H1 (cell line): Measurements from ENCODE around the gene CDCP1. TPM values are rescaled to one million over a fixed set of nuclear protein-coding genes. Genes with fewer than 3 reads are reported as not detected.

Source experiments
- CTCF ChIA-PET: fragments of 300-600 bp; sonication (Branson Sonifier 250); formaldehyde crosslinking; loops from one replicate; lab custom pipeline; 2021; ENCODE audit not compliant: partially characterized antibody; lab: Charles Lee
- POLR2A ChIA-PET: fragments of 300-600 bp; sonication (Branson Sonifier 250); formaldehyde crosslinking; loops from one replicate; lab custom pipeline; 2021; ENCODE audit warnings: inconsistent platforms; ENCODE audit not compliant: partially characterized antibody; lab: Charles Lee
- DNase-seq, 2 experiments: peaks; one replicate each; pipeline versions ENCODE4 v3.0.0 to v3.0.0-alpha.2; 2010 to 2022; ENCODE audit warnings: low spot score in 2 of 2, low read depth in 1 of 2, mixed read lengths in 1 of 2
- FAIRE-seq: peaks from 2 replicates; lab custom pipeline; 2011; peaks lifted over from hg19 to GRCh38; lab: Jason Lieb, UNC
- H2AFZ ChIP-seq: 2 replicates; pipeline ENCODE4 v1.8.1; 2012; ENCODE audit warnings: low read length, inconsistent platforms
- H2AK5ac ChIP-seq: 2 replicates; pipeline ENCODE4 v1.6.1; 2013; ENCODE audit warnings: low read depth, low read length
- H2BK120ac ChIP-seq: replicated peaks from 2 replicates; pipeline ENCODE3; 2013; ENCODE audit warnings: low read depth, low read length, inconsistent platforms
- H2BK12ac ChIP-seq: 2 replicates; pipeline ENCODE4 v1.6.1; 2013; ENCODE audit warnings: low read depth, low read length
- H2BK15ac ChIP-seq: 2 replicates; pipeline ENCODE4 v1.6.1; 2013; ENCODE audit warnings: low read length
- H2BK20ac ChIP-seq: 2 replicates; pipeline ENCODE4 v1.6.1; 2013; ENCODE audit warnings: low read length
- H2BK5ac ChIP-seq: 2 replicates; pipeline ENCODE4 v1.6.1; 2013; ENCODE audit warnings: low read depth, low read length
- H3K14ac ChIP-seq: 2 replicates; pipeline ENCODE4 v1.6.1; 2013; ENCODE audit warnings: inconsistent platforms; ENCODE audit not compliant: insufficient read length
- H3K18ac ChIP-seq: 2 replicates; pipeline ENCODE4 v1.6.1; 2013; ENCODE audit warnings: low read length; ENCODE audit errors: extremely low read depth
- H3K23ac ChIP-seq: 2 replicates; pipeline ENCODE4 v1.6.1; 2013; ENCODE audit warnings: inconsistent platforms; ENCODE audit not compliant: insufficient read length
- H3K23me2 ChIP-seq: 2 replicates; pipeline ENCODE4 v1.6.1; 2013; ENCODE audit warnings: low read depth, low read length
- H3K27ac ChIP-seq: 2 replicates; pipeline ENCODE4 v1.6.1; 2011; ENCODE audit warnings: low read depth, low read length, inconsistent platforms
- H3K27me3 ChIP-seq, 4 experiments: replicated peaks in 1 of 4; 1 replicate in 1 of 4; 2 replicates in 3 of 4; pipeline versions ENCODE4 v1.6.1 to v1.8.1; 2011 to 2013; ENCODE audit warnings: low read length in 3 of 4, mild to moderate bottlenecking in 3 of 4, inconsistent platforms in 2 of 4, mixed read lengths in 2 of 4, moderate library complexity in 1 of 4; ENCODE audit not compliant: control insufficient read depth in 3 of 4, insufficient read depth in 3 of 4; ENCODE audit errors: extremely low read depth in 1 of 4
- H3K36me3 ChIP-seq, 4 experiments: 2 replicates each; pipeline versions ENCODE4 v1.6.1 to v1.8.1; 2011 to 2013; ENCODE audit warnings: mild to moderate bottlenecking in 4 of 4, low read length in 3 of 4, moderate library complexity in 2 of 4, control low read depth in 1 of 4, inconsistent platforms in 1 of 4; ENCODE audit not compliant: insufficient read depth in 4 of 4, control insufficient read depth in 2 of 4
- H3K4ac ChIP-seq: replicated peaks from 2 replicates; pipeline ENCODE3; 2013; ENCODE audit warnings: low read length, low read depth, mixed read lengths, inconsistent platforms; ENCODE audit not compliant: insufficient read length
- H3K4me1 ChIP-seq, 4 experiments: replicated peaks in 1 of 4; 1 replicate in 1 of 4; 2 replicates in 3 of 4; pipeline versions ENCODE4 v1.6.1 to v1.8.1; 2011 to 2013; ENCODE audit warnings: low read length in 3 of 4, inconsistent platforms in 2 of 4, mixed read lengths in 1 of 4; ENCODE audit not compliant: insufficient read depth in 4 of 4, control insufficient read depth in 3 of 4
- H3K4me2 ChIP-seq, 2 experiments: 2 replicates each; pipeline versions ENCODE4 v1.6.1 to v1.8.1; 2011 to 2013; ENCODE audit warnings: low read depth in 2 of 2, low read length in 2 of 2, control low read depth in 1 of 2, inconsistent platforms in 1 of 2, mild to moderate bottlenecking in 1 of 2; ENCODE audit not compliant: insufficient read depth in 1 of 2
- H3K4me3 ChIP-seq, 4 experiments: fragments of 200-600, 300-600 bp in 1 of 4; sonication (generic), shearing (Covaris generic), sonication (Bioruptor Twin) in 1 of 4; 2 replicates each; pipeline versions ENCODE4 v1.5.1 to v1.8.1; 2011 to 2016; ENCODE audit warnings: low read length in 4 of 4, low read depth in 3 of 4, control low read depth in 2 of 4, inconsistent platforms in 2 of 4, mild to moderate bottlenecking in 2 of 4, mixed read lengths in 1 of 4, moderate library complexity in 1 of 4; ENCODE audit not compliant: insufficient read depth in 2 of 4; ENCODE audit errors: extremely low read depth in 1 of 4
- H3K56ac ChIP-seq: replicated peaks from 2 replicates; pipeline ENCODE3; 2013; ENCODE audit warnings: low read depth, mild to moderate bottlenecking, mixed read lengths, low read length, inconsistent platforms; ENCODE audit not compliant: insufficient read length
- H3K79me1 ChIP-seq: 2 replicates; pipeline ENCODE4 v1.6.1; 2013; ENCODE audit warnings: low read depth, low read length, control low read depth
- H3K79me2 ChIP-seq, 2 experiments: 2 replicates each; pipeline versions ENCODE4 v1.6.1 to v1.8.1; 2012 to 2013; ENCODE audit warnings: low read length in 2 of 2, mild to moderate bottlenecking in 2 of 2, inconsistent platforms in 1 of 2; ENCODE audit not compliant: insufficient read depth in 2 of 2, control insufficient read depth in 1 of 2
- H3K9ac ChIP-seq, 4 experiments: replicated peaks in 1 of 4; 1 replicate in 1 of 4; 2 replicates in 3 of 4; pipeline versions ENCODE4 v1.6.1 to v1.8.1; 2011 to 2013; ENCODE audit warnings: low read depth in 3 of 4, low read length in 3 of 4, control low read depth in 2 of 4, mild to moderate bottlenecking in 2 of 4, moderate library complexity in 2 of 4, inconsistent platforms in 1 of 4; ENCODE audit errors: extremely low read depth in 1 of 4
- H3K9me3 ChIP-seq, 2 experiments: 2 replicates each; pipeline versions ENCODE4 v1.6.1 to v1.8.1; 2012 to 2013; ENCODE audit warnings: mild to moderate bottlenecking in 2 of 2, moderate library complexity in 2 of 2, control low read depth in 1 of 2, inconsistent platforms in 1 of 2, low read depth in 1 of 2, low read length in 1 of 2, mixed read lengths in 1 of 2; ENCODE audit not compliant: insufficient read depth in 2 of 2
- H4K20me1 ChIP-seq, 2 experiments: replicated peaks in 1 of 2; 2 replicates each; pipeline versions ENCODE3 to v1.8.1; 2011 to 2013; ENCODE audit warnings: inconsistent platforms in 2 of 2, low read length in 2 of 2, mild to moderate bottlenecking in 1 of 2; ENCODE audit not compliant: insufficient read depth in 2 of 2, control insufficient read depth in 1 of 2
- H4K5ac ChIP-seq: 2 replicates; pipeline ENCODE4 v1.6.1; 2013; ENCODE audit warnings: low read length, low read depth, mixed read lengths, inconsistent platforms; ENCODE audit not compliant: insufficient read length
- H4K8ac ChIP-seq: 2 replicates; pipeline ENCODE4 v1.8.0; 2013; ENCODE audit warnings: mild to moderate bottlenecking, moderate library complexity, low read length, inconsistent platforms; ENCODE audit not compliant: insufficient read depth; ENCODE audit errors: extremely low read depth
- H4K91ac ChIP-seq: replicated peaks from 2 replicates; pipeline ENCODE3; 2013; ENCODE audit warnings: low read length, mixed read lengths, inconsistent platforms; ENCODE audit not compliant: insufficient read length
- BACH1 ChIP-seq: IDR thresholded peaks from 2 replicates; pipeline ENCODE4 v1.6.1; 2012; ENCODE audit warnings: low read length, improper control_type of control experiment
- BCL11A ChIP-seq, 2 experiments: IDR thresholded peaks; one replicate each; pipeline ENCODE4 v1.6.1; 2011; ENCODE audit warnings: low read depth in 2 of 2, low read length in 2 of 2, mild to moderate bottlenecking in 2 of 2
- BRCA1 ChIP-seq: IDR thresholded peaks from 2 replicates; pipeline ENCODE4 v1.6.1; 2012; ENCODE audit warnings: low read depth, low read length, improper control_type of control experiment
- EP300 ChIP-seq, 2 experiments: IDR thresholded peaks; 1 replicate in 1 of 2; 2 replicates in 1 of 2; pipeline ENCODE4 v1.6.1; 2011 to 2012; ENCODE audit warnings: low read depth in 2 of 2, low read length in 2 of 2, mild to moderate bottlenecking in 2 of 2, borderline replicate concordance in 1 of 2, inconsistent platforms in 1 of 2, moderate library complexity in 1 of 2
- EZH2 ChIP-seq: fragments of 200-600 bp; sonication (generic); IDR thresholded peaks from 2 replicates; pipeline ENCODE4 v1.7.1; 2012; ENCODE audit warnings: low read depth, mild to moderate bottlenecking, moderate library complexity, low read length, inconsistent platforms; ENCODE audit not compliant: severe bottlenecking
- GABPA ChIP-seq: IDR thresholded peaks from 2 replicates; pipeline ENCODE4 v1.6.1; 2011; ENCODE audit warnings: mild to moderate bottlenecking, low read length, moderate library complexity, borderline replicate concordance; ENCODE audit not compliant: insufficient read depth
- HDAC6 ChIP-seq: IDR thresholded peaks from one replicate; pipeline ENCODE4 v1.7.1; 2012; ENCODE audit warnings: low read depth, mild to moderate bottlenecking, inconsistent platforms, low read length, moderate library complexity
- KDM1A ChIP-seq: fragments of 200-600, 300-600 bp; sonication (generic); IDR thresholded peaks from 2 replicates; pipeline ENCODE4 v1.7.1; 2016; ENCODE audit warnings: mild to moderate bottlenecking, low read length, borderline replicate concordance
- KDM5A ChIP-seq: fragments of 200-600 bp; IDR thresholded peaks from 2 replicates; pipeline ENCODE4 v1.7.1; 2012; ENCODE audit warnings: mild to moderate bottlenecking, low read length, inconsistent platforms, mixed read lengths
- NANOG ChIP-seq: IDR thresholded peaks from 2 replicates; pipeline ENCODE4 v1.6.1; 2011; ENCODE audit warnings: low read length, low read depth, mild to moderate bottlenecking, inconsistent platforms; ENCODE audit not compliant: insufficient read depth, poor library complexity, severe bottlenecking
- NRF1 ChIP-seq: IDR thresholded peaks from 2 replicates; pipeline ENCODE4 v1.6.1; 2011; ENCODE audit warnings: mild to moderate bottlenecking, low read depth, low read length, improper control_type of control experiment
- POU5F1 ChIP-seq: IDR thresholded peaks from 2 replicates; pipeline ENCODE4 v1.6.1; 2011; ENCODE audit warnings: low read depth, mild to moderate bottlenecking, low read length, moderate library complexity
- SP1 ChIP-seq: IDR thresholded peaks from 2 replicates; pipeline ENCODE4 v1.6.1; 2011; ENCODE audit warnings: low read depth, low read length
- SP4 ChIP-seq: IDR thresholded peaks from 2 replicates; pipeline ENCODE4 v1.6.1; 2012; ENCODE audit warnings: low read length, inconsistent platforms
- YY1 ChIP-seq: IDR thresholded peaks from 2 replicates; pipeline ENCODE4 v1.6.1; 2011; ENCODE audit warnings: low read depth, mild to moderate bottlenecking, low read length
- WGBS, 2 experiments: shearing (Covaris generic) in 1 of 2; methylation state at CpG; one replicate each; pipeline versions ENCODE4 v1.1.6 to v1.1.7; 2013 to 2015; ENCODE audit warnings: low lambda C conversion rate in 2 of 2, mixed read lengths in 2 of 2, inconsistent platforms in 1 of 2, low coverage in 1 of 2, missing lambda C conversion rate in 1 of 2; ENCODE audit not compliant: insufficient replicate concordance in 2 of 2, insufficient coverage in 1 of 2, insufficient read length in 1 of 2; ENCODE audit errors: extremely low coverage in 1 of 2, missing lambda C conversion rate in 1 of 2; 5-methylcytosine and 5-hydroxymethylcytosine counted together
- polyA plus RNA-seq, 7 experiments: library from polyadenylated mRNA; depleted of rRNA in 3 of 7; stranded (reverse) in 5 of 7; unstranded in 2 of 7; fragments of >200 nt in 5 of 7; fragments of 200-250 nt in 2 of 7; gene quantifications; 1 replicate in 5 of 7; 2 replicates in 1 of 7; 4 replicates in 1 of 7; pipeline versions ENCODE4 v1.2.1 to v1.2.3, GENCODE V29; 2011 to 2013; ENCODE audit warnings: missing spikeins in 2 of 7, mixed read lengths in 2 of 7
- total RNA-seq: library from RNA; stranded (reverse); fragmentation: NEBNext Ultra II Directional; extraction: Animal tissue kit (Norgen Biotek cat#: 25700); gene quantifications from 2 replicates; pipeline ENCODE4 v1.2.1, GENCODE V29; 2021

Gene CDCP1
- total and polyA plus RNA-seq, 2 of the 8 experiments (the other 6 are each of a cell fraction or from before 2014, with no cell fraction given) = 10.0 to 23.3 TPM

DNA sequence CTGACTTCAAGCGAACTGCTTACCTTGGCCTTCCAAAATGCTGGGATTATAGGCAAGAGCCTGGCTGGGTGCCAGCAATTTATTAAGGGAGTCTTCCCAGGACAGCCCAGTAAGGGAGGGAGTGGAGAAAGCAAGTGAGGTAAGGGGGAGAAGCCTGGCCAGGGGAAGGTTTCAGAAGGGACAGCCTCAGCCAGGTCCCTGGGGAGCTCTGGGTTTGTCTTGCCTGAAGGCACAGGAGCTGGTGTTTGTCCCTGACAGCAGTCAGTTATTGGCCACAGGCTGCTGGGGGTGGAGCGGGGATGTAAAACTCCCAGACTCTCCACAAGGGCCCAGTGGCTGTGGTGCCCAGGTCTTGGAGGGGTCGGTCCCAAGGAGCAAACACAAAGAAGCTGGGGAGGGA, 33.0 kb upstream of the CDCP1 start:
- Histone ChIP-seq H4K91ac (no peak overlapping the region), H3K4me2 (no peak overlapping the region), H3K23me2 (no peaks in the 10 kb centered on the region), H3K14ac (no peak overlapping the region), H3K79me1 (no peaks in the 10 kb centered on the region), H4K8ac (no peak overlapping the region; the same call in 1 of the 2 replicates), H2BK20ac (no peak overlapping the region), H2AK5ac (no peak overlapping the region), H4K20me1 (no peaks in the 10 kb centered on the region), H3K79me2 (no peaks in the 10 kb centered on the region), H3K9ac (no peak overlapping the region), H4K5ac (no peak overlapping the region), H2BK5ac (no peak overlapping the region)
- CTCF ChIA-PET = interaction anchor here (0.8 to 1.1 kb wide), 4 partner anchors 31 to 214 kb away, joined by 3 to 4 read pairs (median 4); no protein-coding TSS in a partner anchor
- no peak for FAIRE-seq
- TF ChIP-seq YY1 = no peak
- no peak for TF ChIP-seq GABPA
- TF ChIP-seq POU5F1 = no peak
- no peak for TF ChIP-seq KDM1A
- TF ChIP-seq KDM5A = no peak
- no peak for TF ChIP-seq SP1
- TF ChIP-seq BACH1 = no peak
- TF ChIP-seq NANOG = no peak
- no peak for TF ChIP-seq SP4
- TF ChIP-seq BRCA1 = no peak
- TF ChIP-seq BCL11A (IDR thresholded peaks at IDR 0.05; ENCODE audit: low read depth in 2 of 2, low read length in 2 of 2) = no peak
- no peak for TF ChIP-seq EZH2
- TF ChIP-seq EP300 (IDR thresholded peaks at IDR 0.05; ENCODE audit: borderline replicate concordance in 1 of 2, low read depth in 2 of 2, low read length in 2 of 2) = no peak
- no peak for TF ChIP-seq HDAC6
- TF ChIP-seq NRF1 = no peak
- TF ChIP-seq, all 59 proteins: peak for 0
- no peak for DNase-seq
- Histone ChIP-seq H3K27me3 (no peaks in the 10 kb centered on the region), H2BK15ac (no peak overlapping the region), H2BK12ac (no peak overlapping the region), H3K36me3 (no peaks in the 10 kb centered on the region), H2AFZ (no peak overlapping the region), H3K9me3 (no peaks in the 10 kb centered on the region), H3K4ac (no peak overlapping the region), H3K18ac (no peak overlapping the region), H3K56ac (no peak overlapping the region), H3K4me3 (no peak overlapping the region), H3K23ac (no peak overlapping the region), H3K4me1 (peaks cover 0 to 6% (median 4%) of the 10 kb centered on the region in 4 experiments; a peak in 5 of 7 replicates), H3K27ac (no peak overlapping the region), H2BK120ac (no peak overlapping the region)
- WGBS, 2 experiments = 91% methylated on average over 2 of the region's 3 CpGs; no CpG with 5 or more reads in 1 of the 2 experiments
- POLR2A ChIA-PET = no interaction called here
